HepG2 (cell line): Measurements from ENCODE around the gene FGFR1OP2. TPM values are rescaled to one million over a fixed set of nuclear protein-coding genes. Genes with fewer than 3 reads are reported as not detected.

ENCODE experiments used
- ARHGAP35 ChIP-seq: sonication (generic); formaldehyde crosslinking; IDR thresholded peaks from 2 replicates; pipeline ENCODE4 v1.9.0; 2022; ENCODE audit warnings: mild to moderate bottlenecking, inconsistent platforms, moderate library complexity, missing genetic modification reagents, borderline replicate concordance
- ATAD3A ChIP-seq: sonication (generic); formaldehyde crosslinking; IDR thresholded peaks from 2 replicates; pipeline ENCODE4 v1.4.0; 2020; ENCODE audit warnings: missing genetic modification reagents
- CENPX ChIP-seq: sonication (generic); formaldehyde crosslinking; IDR thresholded peaks from 2 replicates; pipeline ENCODE4 v1.9.0; 2021; ENCODE audit warnings: mild to moderate bottlenecking, missing genetic modification reagents, moderate library complexity
- FOXM1 ChIP-seq: sonication (generic); formaldehyde crosslinking; IDR thresholded peaks from 2 replicates; pipeline ENCODE4 v1.5.0; 2020; ENCODE audit warnings: missing genetic modification reagents
- HOXA5 ChIP-seq: sonication (generic); formaldehyde crosslinking; IDR thresholded peaks from 2 replicates; pipeline ENCODE4 v1.4.0; 2020; ENCODE audit warnings: missing genetic modification reagents
- HOXA9 ChIP-seq: sonication (generic); formaldehyde crosslinking; IDR thresholded peaks from 2 replicates; pipeline ENCODE4 v1.8.1; 2022; ENCODE audit warnings: missing genetic modification reagents, mild to moderate bottlenecking, moderate library complexity, borderline replicate concordance
- KDM5A ChIP-seq: fragments of 200-600 bp; sonication (generic); IDR thresholded peaks from 2 replicates; pipeline ENCODE4 v1.7.0; 2018; ENCODE audit warnings: antibody characterized with exemption, mild to moderate bottlenecking, low read length, borderline replicate concordance
- MAF1 ChIP-seq: sonication (generic); formaldehyde crosslinking; IDR thresholded peaks from 2 replicates; pipeline ENCODE4 v1.5.0; 2020; ENCODE audit warnings: missing genetic modification reagents, borderline replicate concordance
- MIER3 ChIP-seq: IDR thresholded peaks from 2 replicates; pipeline ENCODE4 v1.6.1; 2016; ENCODE audit warnings: missing compliant biosample characterization, borderline replicate concordance
- NPAS2 ChIP-seq: sonication (generic); formaldehyde crosslinking; IDR thresholded peaks from 2 replicates; pipeline ENCODE4 v1.8.0; 2022; ENCODE audit warnings: mild to moderate bottlenecking, missing genetic modification reagents, borderline replicate concordance
- TBX2 ChIP-seq: sonication (generic); formaldehyde crosslinking; IDR thresholded peaks from 2 replicates; pipeline ENCODE4 v1.5.0; 2020; ENCODE audit warnings: missing genetic modification reagents, mild to moderate bottlenecking, borderline replicate concordance
- ZBTB3 ChIP-seq: sonication (generic); formaldehyde crosslinking; IDR thresholded peaks from 2 replicates; pipeline ENCODE4 v1.4.0; 2020; ENCODE audit warnings: low read depth, mild to moderate bottlenecking, moderate library complexity, missing genetic modification reagents, borderline replicate concordance
- ZFY ChIP-seq: sonication (generic); formaldehyde crosslinking; IDR thresholded peaks from 2 replicates; pipeline ENCODE4 v1.4.0; 2020; ENCODE audit warnings: missing genetic modification reagents
- ZKSCAN1 ChIP-seq: fragments of 150-350 bp; IDR thresholded peaks from 2 replicates; pipeline ENCODE4 v1.6.1; 2014; ENCODE audit warnings: low read length
- ZNF33A ChIP-seq: sonication (generic); formaldehyde crosslinking; IDR thresholded peaks from 2 replicates; pipeline ENCODE4 v1.5.1; 2020; ENCODE audit warnings: missing genetic modification reagents, mild to moderate bottlenecking, moderate library complexity, borderline replicate concordance
- ZNF589 ChIP-seq: sonication (generic); formaldehyde crosslinking; conservative IDR thresholded peaks from 2 replicates; pipeline ENCODE4 v1.8.0; 2022; ENCODE audit warnings: mild to moderate bottlenecking, moderate library complexity, missing genetic modification reagents
- ZNF619 ChIP-seq: sonication (generic); formaldehyde crosslinking; IDR thresholded peaks from 2 replicates; pipeline ENCODE4 v1.4.0; 2020; ENCODE audit warnings: mild to moderate bottlenecking, missing genetic modification reagents
- polyA plus RNA-seq, 8 experiments: library from polyadenylated mRNA; depleted of rRNA in 3 of 8; stranded (reverse) in 7 of 8; unstranded in 1 of 8; fragments of >200 nt; fragmentation: Illumina TruSeq in 4 of 8; extraction: Trizol in 4 of 8; gene quantifications; 2 replicates each; pipeline versions ENCODE4 v1.2.1 to v1.2.3, GENCODE V29; 2011 to 2016; ENCODE audit warnings: low read depth in 4 of 8, missing spikeins in 1 of 8, mixed read lengths in 1 of 8; ENCODE audit not compliant: insufficient read depth in 1 of 8
- total RNA-seq, 5 experiments: library from RNA; depleted of rRNA; stranded (reverse); fragments of >200 nt; fragmentation: Illumina TruSeq; extraction: Trizol; gene quantifications; 2 replicates each; pipeline ENCODE4 v1.2.3, GENCODE V29; 2016; ENCODE audit warnings: low read depth in 1 of 5
- TF ChIP-seq, protein P1 (sequence below): sonication (generic); formaldehyde crosslinking; IDR thresholded peaks from 2 replicates; pipeline ENCODE4 v1.5.0; 2020; ENCODE audit warnings: mild to moderate bottlenecking, missing genetic modification reagents
- TF ChIP-seq, protein P2 (sequence below): IDR thresholded peaks from 2 replicates; pipeline ENCODE4 v1.6.1; 2018; ENCODE audit warnings: missing genetic modification reagents, mild to moderate bottlenecking, missing compliant biosample characterization
- TF ChIP-seq, protein P3 (sequence below): sonication (generic); formaldehyde crosslinking; IDR thresholded peaks from 2 replicates; pipeline ENCODE4 v1.4.0; 2020; ENCODE audit warnings: missing genetic modification reagents
- TF ChIP-seq, protein P4 (sequence below): sonication (generic); formaldehyde crosslinking; conservative IDR thresholded peaks from 2 replicates; pipeline ENCODE4 v1.4.0; 2020; ENCODE audit warnings: missing genetic modification reagents

FGFR1OP2 gene
- total and polyA plus RNA-seq, 2 of the 13 experiments (the other 11 are each of a cell fraction or from before 2014, with no cell fraction given), result 18.3 to 38.1 TPM

DNA sequence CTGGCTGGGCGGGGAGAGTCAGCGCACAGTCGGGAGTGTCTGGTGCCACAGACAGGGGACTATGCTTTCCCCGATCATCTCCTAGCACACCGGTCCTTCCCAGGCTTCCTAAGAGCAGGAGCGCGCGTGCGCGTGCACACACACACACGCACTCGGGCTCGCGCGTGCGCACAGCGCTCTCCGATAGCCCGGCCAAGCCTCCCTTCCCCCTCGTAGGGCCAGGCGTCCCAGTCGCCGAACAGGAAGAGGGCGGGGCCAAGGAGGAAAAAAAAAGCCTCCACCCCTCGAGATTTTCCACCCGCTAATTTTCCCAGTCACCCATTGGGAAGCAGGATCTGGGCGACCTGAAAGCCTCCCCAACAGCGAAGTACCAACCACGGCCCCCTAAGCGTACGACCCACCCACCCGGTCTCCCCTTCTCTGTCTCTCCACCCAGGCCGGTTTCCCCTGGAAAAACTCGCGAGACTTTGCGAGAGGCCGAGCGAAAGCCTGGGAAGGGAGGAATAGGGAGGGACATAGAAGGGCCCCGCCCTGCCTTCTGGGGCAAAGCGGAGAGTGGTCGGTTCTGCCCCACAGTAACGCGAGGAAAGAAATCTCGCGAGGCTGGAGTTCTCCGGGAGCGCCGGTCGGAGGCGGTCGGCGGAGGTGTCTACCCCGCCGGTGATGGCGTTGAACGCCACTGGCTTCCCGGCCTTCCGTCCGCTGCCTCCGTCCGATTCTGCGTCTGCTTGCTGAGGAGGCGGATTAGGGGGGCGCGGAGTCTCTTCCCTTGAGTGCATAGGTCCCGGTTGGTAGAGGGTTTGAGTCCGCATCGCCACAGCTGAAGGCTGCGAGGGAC lies at the start of gene FGFR1OP2, which contains the start of gene INTS13 (continued):
- TF ChIP-seq KDM5A, result peak; percentile 73; the same call in 1 of the 2 replicates
- TF ChIP-seq ZNF619, result no peak
- TF ChIP-seq HOXA5 (CRISPR knock-in tag), result peak; percentile 73; the same call in 1 of the 2 replicates
- TF ChIP-seq ZBTB3, result peak; percentile 58
- TF ChIP-seq, protein P1, sequence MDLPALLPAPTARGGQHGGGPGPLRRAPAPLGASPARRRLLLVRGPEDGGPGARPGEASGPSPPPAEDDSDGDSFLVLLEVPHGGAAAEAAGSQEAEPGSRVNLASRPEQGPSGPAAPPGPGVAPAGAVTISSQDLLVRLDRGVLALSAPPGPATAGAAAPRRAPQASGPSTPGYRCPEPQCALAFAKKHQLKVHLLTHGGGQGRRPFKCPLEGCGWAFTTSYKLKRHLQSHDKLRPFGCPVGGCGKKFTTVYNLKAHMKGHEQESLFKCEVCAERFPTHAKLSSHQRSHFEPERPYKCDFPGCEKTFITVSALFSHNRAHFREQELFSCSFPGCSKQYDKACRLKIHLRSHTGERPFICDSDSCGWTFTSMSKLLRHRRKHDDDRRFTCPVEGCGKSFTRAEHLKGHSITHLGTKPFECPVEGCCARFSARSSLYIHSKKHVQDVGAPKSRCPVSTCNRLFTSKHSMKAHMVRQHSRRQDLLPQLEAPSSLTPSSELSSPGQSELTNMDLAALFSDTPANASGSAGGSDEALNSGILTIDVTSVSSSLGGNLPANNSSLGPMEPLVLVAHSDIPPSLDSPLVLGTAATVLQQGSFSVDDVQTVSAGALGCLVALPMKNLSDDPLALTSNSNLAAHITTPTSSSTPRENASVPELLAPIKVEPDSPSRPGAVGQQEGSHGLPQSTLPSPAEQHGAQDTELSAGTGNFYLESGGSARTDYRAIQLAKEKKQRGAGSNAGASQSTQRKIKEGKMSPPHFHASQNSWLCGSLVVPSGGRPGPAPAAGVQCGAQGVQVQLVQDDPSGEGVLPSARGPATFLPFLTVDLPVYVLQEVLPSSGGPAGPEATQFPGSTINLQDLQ, result no peak
- TF ChIP-seq, protein P2, sequence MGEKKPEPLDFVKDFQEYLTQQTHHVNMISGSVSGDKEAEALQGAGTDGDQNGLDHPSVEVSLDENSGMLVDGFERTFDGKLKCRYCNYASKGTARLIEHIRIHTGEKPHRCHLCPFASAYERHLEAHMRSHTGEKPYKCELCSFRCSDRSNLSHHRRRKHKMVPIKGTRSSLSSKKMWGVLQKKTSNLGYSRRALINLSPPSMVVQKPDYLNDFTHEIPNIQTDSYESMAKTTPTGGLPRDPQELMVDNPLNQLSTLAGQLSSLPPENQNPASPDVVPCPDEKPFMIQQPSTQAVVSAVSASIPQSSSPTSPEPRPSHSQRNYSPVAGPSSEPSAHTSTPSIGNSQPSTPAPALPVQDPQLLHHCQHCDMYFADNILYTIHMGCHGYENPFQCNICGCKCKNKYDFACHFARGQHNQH (CRISPR knock-in tag), result peak; percentile 11; the same call in 1 of the 2 replicates
- no peak for TF ChIP-seq ATAD3A (CRISPR knock-in tag)
- no peak for TF ChIP-seq HOXA9 (CRISPR knock-in tag)
- no peak for TF ChIP-seq ARHGAP35 (CRISPR knock-in tag)
- TF ChIP-seq, protein P3, sequence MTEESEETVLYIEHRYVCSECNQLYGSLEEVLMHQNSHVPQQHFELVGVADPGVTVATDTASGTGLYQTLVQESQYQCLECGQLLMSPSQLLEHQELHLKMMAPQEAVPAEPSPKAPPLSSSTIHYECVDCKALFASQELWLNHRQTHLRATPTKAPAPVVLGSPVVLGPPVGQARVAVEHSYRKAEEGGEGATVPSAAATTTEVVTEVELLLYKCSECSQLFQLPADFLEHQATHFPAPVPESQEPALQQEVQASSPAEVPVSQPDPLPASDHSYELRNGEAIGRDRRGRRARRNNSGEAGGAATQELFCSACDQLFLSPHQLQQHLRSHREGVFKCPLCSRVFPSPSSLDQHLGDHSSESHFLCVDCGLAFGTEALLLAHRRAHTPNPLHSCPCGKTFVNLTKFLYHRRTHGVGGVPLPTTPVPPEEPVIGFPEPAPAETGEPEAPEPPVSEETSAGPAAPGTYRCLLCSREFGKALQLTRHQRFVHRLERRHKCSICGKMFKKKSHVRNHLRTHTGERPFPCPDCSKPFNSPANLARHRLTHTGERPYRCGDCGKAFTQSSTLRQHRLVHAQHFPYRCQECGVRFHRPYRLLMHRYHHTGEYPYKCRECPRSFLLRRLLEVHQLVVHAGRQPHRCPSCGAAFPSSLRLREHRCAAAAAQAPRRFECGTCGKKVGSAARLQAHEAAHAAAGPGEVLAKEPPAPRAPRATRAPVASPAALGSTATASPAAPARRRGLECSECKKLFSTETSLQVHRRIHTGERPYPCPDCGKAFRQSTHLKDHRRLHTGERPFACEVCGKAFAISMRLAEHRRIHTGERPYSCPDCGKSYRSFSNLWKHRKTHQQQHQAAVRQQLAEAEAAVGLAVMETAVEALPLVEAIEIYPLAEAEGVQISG, result peak; percentile 28
- no peak for TF ChIP-seq MAF1 (CRISPR knock-in tag)
- no peak for TF ChIP-seq FOXM1 (CRISPR knock-in tag)
- TF ChIP-seq ZNF589 (CRISPR knock-in tag), result no peak
- no peak for TF ChIP-seq ZKSCAN1
- TF ChIP-seq NPAS2 (CRISPR knock-in tag), result 0 out of 2 replicates have a peak, but pooled peaks have one; percentile 52
- TF ChIP-seq ZNF33A (CRISPR knock-in tag), result no peak
- TF ChIP-seq ZFY (CRISPR knock-in tag), result peak; percentile 83
- TF ChIP-seq TBX2, result peak; percentile 20; the same call in 1 of the 2 replicates
- no peak for TF ChIP-seq CENPX (CRISPR knock-in tag)
- TF ChIP-seq MIER3 (CRISPR knock-in tag), result no peak
- TF ChIP-seq, protein P4, sequence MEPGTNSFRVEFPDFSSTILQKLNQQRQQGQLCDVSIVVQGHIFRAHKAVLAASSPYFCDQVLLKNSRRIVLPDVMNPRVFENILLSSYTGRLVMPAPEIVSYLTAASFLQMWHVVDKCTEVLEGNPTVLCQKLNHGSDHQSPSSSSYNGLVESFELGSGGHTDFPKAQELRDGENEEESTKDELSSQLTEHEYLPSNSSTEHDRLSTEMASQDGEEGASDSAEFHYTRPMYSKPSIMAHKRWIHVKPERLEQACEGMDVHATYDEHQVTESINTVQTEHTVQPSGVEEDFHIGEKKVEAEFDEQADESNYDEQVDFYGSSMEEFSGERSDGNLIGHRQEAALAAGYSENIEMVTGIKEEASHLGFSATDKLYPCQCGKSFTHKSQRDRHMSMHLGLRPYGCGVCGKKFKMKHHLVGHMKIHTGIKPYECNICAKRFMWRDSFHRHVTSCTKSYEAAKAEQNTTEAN (CRISPR knock-in tag), result no peak
